Natural killer cell (primary cell): ENCODE results near the gene LRIT2. TPM values are rescaled to one million over a fixed set of nuclear protein-coding genes. Genes with fewer than 3 reads are reported as not detected.

Experiments used
- ATAC-seq, 3 donors: fragments of 150-1000 bp in 2 of 3; fragments of 200-7000 bp in 1 of 3; cut with Tn5 transposase; 1 replicate in 1 of 3; 2 replicates in 2 of 3; pipeline ENCODE4 v1.10.0; 2021; ENCODE audit warnings: mild to moderate bottlenecking in 2 of 3, moderate library complexity in 2 of 3
- DNase-seq, 2 donors: peaks; one replicate each; pipeline versions ENCODE4 v3.0.0 to v3.0.0-alpha.2; 2013 to 2021; ENCODE audit warnings: mixed read lengths in 1 of 2
- H3K27ac ChIP-seq: one replicate; pipeline ENCODE4 v1.5.1; 2013; ENCODE audit warnings: mild to moderate bottlenecking, low read length
- H3K27me3 ChIP-seq: one replicate; pipeline ENCODE4 v1.6.1; 2013; ENCODE audit warnings: low read length; ENCODE audit not compliant: control insufficient read depth, insufficient read depth
- H3K36me3 ChIP-seq: one replicate; pipeline ENCODE4 v1.6.1; 2013; ENCODE audit warnings: low read length; ENCODE audit not compliant: control insufficient read depth, insufficient read depth
- H3K4me1 ChIP-seq: one replicate; pipeline ENCODE4 v1.6.1; 2013; ENCODE audit warnings: low read length; ENCODE audit not compliant: control insufficient read depth, insufficient read depth
- H3K4me3 ChIP-seq: one replicate; pipeline ENCODE4 v1.5.1; 2013; ENCODE audit warnings: low read length
- H3K9me3 ChIP-seq: one replicate; pipeline ENCODE4 v1.6.1; 2013; ENCODE audit warnings: low read length; ENCODE audit not compliant: control insufficient read depth, insufficient read depth
- H3K27ac Mint-ChIP-seq, 2 donors: one replicate each; pipeline ENCODE4 v1.8.0; 2022; ENCODE audit warnings: mild to moderate bottlenecking in 2 of 2, mixed read lengths in 2 of 2, moderate library complexity in 1 of 2
- H3K27me3 Mint-ChIP-seq, 2 donors: one replicate each; pipeline ENCODE4 v1.8.0; 2022; ENCODE audit warnings: low read depth in 2 of 2, mixed read lengths in 2 of 2
- H3K36me3 Mint-ChIP-seq: one replicate; pipeline ENCODE4 v1.8.0; 2022; ENCODE audit warnings: mixed read lengths
- H3K4me1 Mint-ChIP-seq, 2 donors: one replicate each; pipeline ENCODE4 v1.8.0; 2022; ENCODE audit warnings: mixed read lengths in 2 of 2
- H3K4me3 Mint-ChIP-seq: one replicate; pipeline ENCODE4 v1.8.0; 2022; ENCODE audit warnings: mild to moderate bottlenecking, moderate library complexity, mixed read lengths
- H3K9me3 Mint-ChIP-seq, 2 donors: one replicate each; pipeline ENCODE4 v1.8.0; 2022; ENCODE audit warnings: mixed read lengths in 2 of 2
- CTCF ChIP-seq: fragments of 200-600 bp; IDR thresholded peaks from one replicate; pipeline ENCODE4 v1.8.0; 2022; ENCODE audit warnings: antibody characterized with exemption
- WGBS: methylation state at CpG from one replicate; pipeline ENCODE4 v1.1.7; 2013; ENCODE audit warnings: missing lambda C conversion rate; ENCODE audit not compliant: insufficient coverage; 5-methylcytosine and 5-hydroxymethylcytosine counted together
- intact Hi-C: fragments of 100-400 bp; cut with micrococcal nuclease; formaldehyde crosslinking; loops from one replicate; pipeline ENCODE4 v1.14.2; 2022
- total RNA-seq, 4 donors: library from RNA; stranded (reverse); fragments of 120-200 nt in 1 of 4; gene quantifications; one replicate each; pipeline versions ENCODE4 v1.2.3 to v1.2.4, GENCODE V29; 2013 to 2022

LRIT2 gene
- total RNA-seq, 3 donors from 2014 or later (not counting 1 experiment from before 2014, with no cell fraction given) = not detected

GRCh38 chr10:84256510-84257342 lies 31.4 kb upstream of the LRIT2 start:
- no peaks in the 10 kb centered on the region for H3K4me1 Mint-ChIP-seq
- H3K27ac ChIP-seq = no peak overlapping the region
- intact Hi-C loops = no loop called here
- no peaks in the 10 kb centered on the region for H3K4me1 ChIP-seq
- no peaks in the 10 kb centered on the region for H3K27me3 ChIP-seq
- TF ChIP-seq CTCF = no peak
- H3K4me3 Mint-ChIP-seq = no peak overlapping the region
- DNase-seq (peak in 1 of 2 donors; percentile 54), ATAC-seq (peak in 2 of 3 donors; percentile 50 to 71)
- no peak overlapping the region for H3K4me3 ChIP-seq
- no peak overlapping the region for H3K27ac Mint-ChIP-seq
- no peaks in the 10 kb centered on the region for H3K9me3 ChIP-seq
- H3K27me3 Mint-ChIP-seq = peaks cover 18 to 21% of the 10 kb centered on the region in 2 donors
- H3K9me3 Mint-ChIP-seq = no peaks in the 10 kb centered on the region
- H3K36me3 ChIP-seq = no peaks in the 10 kb centered on the region
- 47% methylated on average over 34 of the region's 35 CpGs for WGBS
- no peaks in the 10 kb centered on the region for H3K36me3 Mint-ChIP-seq

DNA sequence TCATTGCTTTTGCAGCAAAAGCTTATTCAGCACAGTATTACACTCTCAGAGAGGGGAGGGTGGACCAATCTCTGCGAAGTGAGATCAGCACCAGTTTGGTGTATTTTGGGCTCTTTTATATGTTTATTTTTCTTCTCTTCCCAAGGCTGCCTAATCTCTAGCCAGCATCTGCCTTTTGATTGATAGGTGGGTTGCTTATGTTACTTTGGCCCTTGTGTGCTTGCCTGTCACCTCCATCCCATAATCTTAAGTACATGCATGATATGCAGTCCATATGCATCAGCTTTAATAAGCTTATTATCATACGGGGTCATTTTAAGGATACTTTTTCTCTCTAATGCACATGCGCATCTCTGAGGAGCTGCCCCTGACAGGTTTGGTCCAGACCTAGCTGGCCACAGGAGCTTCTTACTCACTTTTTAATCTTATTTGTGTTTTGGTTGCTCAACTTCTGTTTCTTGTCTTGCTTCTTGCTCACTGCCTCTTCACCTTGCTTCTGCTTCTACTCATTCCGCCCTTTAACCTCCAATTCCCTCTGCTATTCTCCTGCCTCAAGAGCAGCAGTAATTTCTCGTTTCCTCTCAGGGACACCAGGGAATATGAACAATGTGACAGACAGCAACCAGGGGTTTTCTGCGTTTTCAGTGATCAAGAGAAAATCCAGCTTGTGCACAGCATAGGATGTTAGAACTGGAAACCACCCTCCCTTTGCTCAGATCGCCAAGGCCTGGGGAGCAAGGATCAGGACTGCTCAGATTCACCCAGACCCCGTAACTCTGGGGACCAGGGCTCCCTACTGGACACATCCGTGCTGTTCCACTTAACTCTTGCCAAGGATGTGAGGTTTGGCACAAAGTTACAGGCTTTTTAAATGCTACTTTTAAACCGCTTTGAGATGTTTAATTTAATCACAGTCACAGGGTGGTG lies 29.5 kb upstream of the LRIT2 start:
- H3K4me1 Mint-ChIP-seq = no peaks in the 10 kb centered on the region
- H3K27ac ChIP-seq = no peak overlapping the region
- H3K36me3 ChIP-seq = no peaks in the 10 kb centered on the region
- H3K27me3 ChIP-seq = no peaks in the 10 kb centered on the region
- H3K27ac Mint-ChIP-seq = no peak overlapping the region
- H3K36me3 Mint-ChIP-seq = no peaks in the 10 kb centered on the region
- WGBS = 79% methylated on average over 9 of the region's 10 CpGs
- no peak overlapping the region for H3K4me3 ChIP-seq
- no peak for TF ChIP-seq CTCF
- H3K27me3 Mint-ChIP-seq = peaks cover 21 to 24% of the 10 kb centered on the region in 2 donors
- DNase-seq = no peak
- no peak for ATAC-seq
- intact Hi-C loops = no loop called here
- H3K4me3 Mint-ChIP-seq = no peak overlapping the region
- no peaks in the 10 kb centered on the region for H3K9me3 ChIP-seq
- no peaks in the 10 kb centered on the region for H3K9me3 Mint-ChIP-seq
- no peaks in the 10 kb centered on the region for H3K4me1 ChIP-seq

DNA sequence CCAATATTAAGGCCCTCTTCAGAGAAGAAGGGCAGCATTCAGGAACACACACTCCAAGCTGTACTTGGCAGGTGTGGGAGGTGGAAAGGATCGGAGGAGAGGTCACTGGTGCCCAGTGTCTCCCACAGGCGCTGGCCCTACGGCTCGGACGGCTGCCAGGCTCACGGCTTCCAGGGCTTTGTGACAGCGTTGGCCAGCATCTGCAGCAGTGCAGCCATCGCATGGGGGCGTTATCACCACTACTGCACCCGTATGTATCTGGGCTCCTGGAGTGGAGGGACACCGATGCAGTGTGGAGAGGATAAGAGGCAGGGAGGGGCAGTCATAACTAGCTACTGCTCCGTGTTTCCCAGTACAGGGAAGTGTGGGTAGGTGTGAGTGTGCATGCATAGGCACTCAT lies 23.4 kb upstream of the LRIT2 start:
- Histone ChIP-seq H3K36me3 (no peaks in the 10 kb centered on the region), H3K27ac (no peak overlapping the region), H3K27me3 (no peaks in the 10 kb centered on the region), H3K9me3 (no peaks in the 10 kb centered on the region), H3K4me1 (no peaks in the 10 kb centered on the region), H3K4me3 (no peak overlapping the region)
- Mint-ChIP-seq H3K27ac (no peak overlapping the region), H3K9me3 (no peaks in the 10 kb centered on the region), H3K4me3 (no peak overlapping the region), H3K4me1 (no peaks in the 10 kb centered on the region), H3K27me3 (peaks cover 8 to 15% of the 10 kb centered on the region in 2 donors), H3K36me3 (no peaks in the 10 kb centered on the region)
- 78% methylated on average over 12 of the region's 12 CpGs for WGBS
- DNase-seq = no peak
- intact Hi-C loops = no loop called here
- no peak for ATAC-seq
- TF ChIP-seq CTCF = no peak
